Prostate gland (tissue), 2 donors: ENCODE measurements around the gene FREM3. TPM values are rescaled to one million over a fixed set of nuclear protein-coding genes. Genes with fewer than 3 reads are reported as not detected.

ENCODE experiments used
- DNase-seq: peaks from one replicate; pipeline ENCODE4 v3.0.0-alpha.2; 2019; ENCODE audit warnings: low spot score
- H3K27ac ChIP-seq, 2 donors: fragments of 200-600 bp; sonication (generic); 2 replicates each; pipeline ENCODE4 v1.5.1; 2017 to 2019
- H3K27me3 ChIP-seq: fragments of 200-600 bp; sonication (generic); replicated peaks from 2 replicates; pipeline ENCODE4 v1.5.1; 2019; ENCODE audit not compliant: insufficient read depth
- H3K36me3 ChIP-seq, 2 donors: fragments of 200-600 bp; sonication (generic); 1 replicate in 1 of 2; 2 replicates in 1 of 2; pipeline versions ENCODE4 v1.5.1 to v1.8.1; 2017 to 2019
- H3K4me1 ChIP-seq: fragments of 200-600 bp; sonication (generic); replicated peaks from 2 replicates; pipeline ENCODE4 v1.5.1; 2019
- H3K4me3 ChIP-seq, 2 donors: fragments of 200-600 bp; sonication (generic); 2 replicates each; pipeline ENCODE4 v1.5.1; 2017 to 2019
- H3K9me3 ChIP-seq: fragments of 200-600 bp; sonication (generic); 2 replicates; pipeline ENCODE4 v1.5.1; 2017
- CTCF ChIP-seq, 4 experiments: fragments of 200-600 bp in 2 of 4; fragments of 450-650 bp in 2 of 4; sonication (generic) in 2 of 4; IDR thresholded peaks; 1 replicate in 3 of 4; 2 replicates in 1 of 4; pipeline ENCODE4 v1.5.1; 2016 to 2019; ENCODE audit warnings: antibody characterized with exemption in 4 of 4, mild to moderate bottlenecking in 2 of 4, moderate library complexity in 2 of 4
- POLR2A ChIP-seq: fragments of 450-650 bp; IDR thresholded peaks from one replicate; pipeline ENCODE4 v1.6.1; 2016; ENCODE audit warnings: antibody characterized with exemption, mild to moderate bottlenecking
- POLR2AphosphoS5 ChIP-seq: sonication (generic); formaldehyde crosslinking; IDR thresholded peaks from one replicate; pipeline ENCODE4 v1.6.1; 2017; ENCODE audit warnings: antibody characterized with exemption
- WGBS: methylation state at CpG from one replicate; pipeline ENCODE4 v1.1.5; 2018; 5-methylcytosine and 5-hydroxymethylcytosine counted together
- intact Hi-C: fragments of 100-400 bp; cut with DNase I; formaldehyde crosslinking; loops from one replicate; pipeline ENCODE4 v1.14.2; 2022
- total RNA-seq, 2 donors: library from RNA; depleted of rRNA; stranded (reverse); fragments of >200 nt; gene quantifications; one replicate each; pipeline ENCODE4 v1.1.0, GENCODE V29; 2016

The FREM3 gene
- total RNA-seq, 2 donors from 2014 or later, result 0.06 TPM; not detected in 1

GRCh38 chr4:143713553-143713952, 13.1 kb upstream of the FREM3 start:
- Histone ChIP-seq H3K27ac (no peak overlapping the region), H3K36me3 (no peaks in the 10 kb centered on the region), H3K27me3 (no peaks in the 10 kb centered on the region), H3K9me3 (no peaks in the 10 kb centered on the region), H3K4me1 (no peaks in the 10 kb centered on the region), H3K4me3 (no peak overlapping the region)
- no peak for TF ChIP-seq POLR2AphosphoS5
- TF ChIP-seq POLR2A, result no peak
- no peak for TF ChIP-seq CTCF (IDR thresholded peaks at IDR 0.05)
- intact Hi-C loops, result no loop called here
- DNase-seq, result no peak
- 89% methylated on average over 5 of the region's 5 CpGs for whole genome bisulfite sequencing

GRCh38 chr4:143712155-143712550, 11.7 kb upstream of the FREM3 start:
- H3K27me3 ChIP-seq, result no peaks in the 10 kb centered on the region
- no peak for TF ChIP-seq POLR2A
- TF ChIP-seq POLR2AphosphoS5, result no peak
- no peak for TF ChIP-seq CTCF (IDR thresholded peaks at IDR 0.05)
- H3K4me1 ChIP-seq, result no peaks in the 10 kb centered on the region
- no peak overlapping the region for H3K4me3 ChIP-seq
- no peaks in the 10 kb centered on the region for H3K36me3 ChIP-seq
- WGBS, result 75% methylated on average over 1 of the region's 1 CpG
- no peaks in the 10 kb centered on the region for H3K9me3 ChIP-seq
- no peak overlapping the region for H3K27ac ChIP-seq
- no peak for DNase-seq
- intact Hi-C loops, result no loop called here

- Histone ChIP-seq H3K4me3 (no peak overlapping the region), H3K27ac (no peak overlapping the region), H3K27me3 (no peaks in the 10 kb centered on the region), H3K4me1 (no peaks in the 10 kb centered on the region), H3K9me3 (no peaks in the 10 kb centered on the region), H3K36me3 (no peaks in the 10 kb centered on the region)
- intact Hi-C loops, result no loop called here
- TF ChIP-seq CTCF (IDR thresholded peaks at IDR 0.05), result no peak
- no peak for TF ChIP-seq POLR2A
- no peak for TF ChIP-seq POLR2AphosphoS5
- 81% methylated on average over 4 of the region's 4 CpGs for WGBS
- DNase-seq, result no peak
Observed at GRCh38 chr4:143711543-143712154, 11.2 kb upstream of the FREM3 start.

- H3K36me3 ChIP-seq, result no peaks in the 10 kb centered on the region
- no peak overlapping the region for H3K27ac ChIP-seq
Observed at GRCh38 chr4:143701365-143701764, 890 bp upstream of the FREM3 start.

More at GRCh38 chr4:143701365-143701764, 890 bp upstream of the FREM3 start:
- intact Hi-C loops, result no loop called here
- Histone ChIP-seq H3K4me1 (no peaks in the 10 kb centered on the region), H3K27me3 (peaks cover 13% of the 10 kb centered on the region), H3K4me3 (no peak overlapping the region), H3K9me3 (no peaks in the 10 kb centered on the region)
- TF ChIP-seq POLR2A (no peak), CTCF (IDR thresholded peaks at IDR 0.05) (no peak), POLR2AphosphoS5 (no peak)
- no peak for DNase-seq
- 25% methylated on average over 6 of the region's 6 CpGs for WGBS
